Measurements from ENCODE around the gene VPREB3.

GRCh38 chr22:23750714-23751440 is 3.3 kb downstream of the VPREB3 start, which contains the start of gene ZNF70:
- TF ChIP-seq, protein P1, sequence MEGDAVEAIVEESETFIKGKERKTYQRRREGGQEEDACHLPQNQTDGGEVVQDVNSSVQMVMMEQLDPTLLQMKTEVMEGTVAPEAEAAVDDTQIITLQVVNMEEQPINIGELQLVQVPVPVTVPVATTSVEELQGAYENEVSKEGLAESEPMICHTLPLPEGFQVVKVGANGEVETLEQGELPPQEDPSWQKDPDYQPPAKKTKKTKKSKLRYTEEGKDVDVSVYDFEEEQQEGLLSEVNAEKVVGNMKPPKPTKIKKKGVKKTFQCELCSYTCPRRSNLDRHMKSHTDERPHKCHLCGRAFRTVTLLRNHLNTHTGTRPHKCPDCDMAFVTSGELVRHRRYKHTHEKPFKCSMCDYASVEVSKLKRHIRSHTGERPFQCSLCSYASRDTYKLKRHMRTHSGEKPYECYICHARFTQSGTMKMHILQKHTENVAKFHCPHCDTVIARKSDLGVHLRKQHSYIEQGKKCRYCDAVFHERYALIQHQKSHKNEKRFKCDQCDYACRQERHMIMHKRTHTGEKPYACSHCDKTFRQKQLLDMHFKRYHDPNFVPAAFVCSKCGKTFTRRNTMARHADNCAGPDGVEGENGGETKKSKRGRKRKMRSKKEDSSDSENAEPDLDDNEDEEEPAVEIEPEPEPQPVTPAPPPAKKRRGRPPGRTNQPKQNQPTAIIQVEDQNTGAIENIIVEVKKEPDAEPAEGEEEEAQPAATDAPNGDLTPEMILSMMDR (conservative IDR thresholded peaks at IDR 0.05), result no peak
- TF ChIP-seq ZFX (IDR thresholded peaks at IDR 0.05), result peak; percentile 53; the same call in 1 of the 2 replicates
